Panc1 (cell line): ENCODE results near the gene TBCK.

Source experiments
- POLR2AphosphoS5 ChIP-seq: IDR thresholded peaks from 2 replicates; pipeline ENCODE4 v1.6.1; 2012; ENCODE audit warnings: mild to moderate bottlenecking, low read depth, low read length, moderate library complexity
- SIN3A ChIP-seq: IDR thresholded peaks from 2 replicates; pipeline ENCODE4 v1.6.1; 2012; ENCODE audit warnings: low read depth, mild to moderate bottlenecking, low read length, moderate library complexity, borderline replicate concordance; ENCODE audit not compliant: insufficient read depth
- TF ChIP-seq, protein P1 (sequence below): fragments of 450-650 bp; IDR thresholded peaks from 2 replicates; pipeline ENCODE4 v1.5.1; 2017; ENCODE audit warnings: mild to moderate bottlenecking
- TF ChIP-seq, protein P2 (sequence below), 2 experiments: IDR thresholded peaks; 2 replicates each; pipeline ENCODE4 v1.6.1; 2011 to 2012; ENCODE audit warnings: low read depth in 2 of 2, control low read depth in 1 of 2, low read length in 1 of 2, mild to moderate bottlenecking in 1 of 2, moderate library complexity in 1 of 2; ENCODE audit not compliant: insufficient read depth in 1 of 2

DNA sequence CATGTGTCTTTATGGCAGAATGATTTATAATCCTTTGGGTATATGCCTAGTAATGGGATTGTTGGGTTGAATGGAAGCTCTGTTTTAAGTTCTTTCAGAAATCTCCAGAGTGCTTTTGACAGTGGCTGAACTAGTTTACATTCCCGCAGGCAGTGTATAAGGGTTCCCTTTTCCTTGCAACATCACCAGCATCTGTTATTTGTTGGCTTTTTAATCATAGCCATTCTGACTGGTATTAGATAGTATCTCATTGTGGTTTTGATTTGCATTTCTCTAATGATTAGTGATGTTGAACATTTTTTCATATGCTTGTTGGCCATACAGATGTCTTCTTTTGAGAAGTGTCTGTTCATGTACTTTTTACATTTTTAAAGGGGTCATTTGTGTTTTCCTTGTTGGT lies 129.8 kb downstream of the TBCK start:
- TF ChIP-seq, protein P1, sequence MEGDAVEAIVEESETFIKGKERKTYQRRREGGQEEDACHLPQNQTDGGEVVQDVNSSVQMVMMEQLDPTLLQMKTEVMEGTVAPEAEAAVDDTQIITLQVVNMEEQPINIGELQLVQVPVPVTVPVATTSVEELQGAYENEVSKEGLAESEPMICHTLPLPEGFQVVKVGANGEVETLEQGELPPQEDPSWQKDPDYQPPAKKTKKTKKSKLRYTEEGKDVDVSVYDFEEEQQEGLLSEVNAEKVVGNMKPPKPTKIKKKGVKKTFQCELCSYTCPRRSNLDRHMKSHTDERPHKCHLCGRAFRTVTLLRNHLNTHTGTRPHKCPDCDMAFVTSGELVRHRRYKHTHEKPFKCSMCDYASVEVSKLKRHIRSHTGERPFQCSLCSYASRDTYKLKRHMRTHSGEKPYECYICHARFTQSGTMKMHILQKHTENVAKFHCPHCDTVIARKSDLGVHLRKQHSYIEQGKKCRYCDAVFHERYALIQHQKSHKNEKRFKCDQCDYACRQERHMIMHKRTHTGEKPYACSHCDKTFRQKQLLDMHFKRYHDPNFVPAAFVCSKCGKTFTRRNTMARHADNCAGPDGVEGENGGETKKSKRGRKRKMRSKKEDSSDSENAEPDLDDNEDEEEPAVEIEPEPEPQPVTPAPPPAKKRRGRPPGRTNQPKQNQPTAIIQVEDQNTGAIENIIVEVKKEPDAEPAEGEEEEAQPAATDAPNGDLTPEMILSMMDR: no peak
- TF ChIP-seq SIN3A (no peak), POLR2AphosphoS5 (no peak)
- TF ChIP-seq, protein P2, sequence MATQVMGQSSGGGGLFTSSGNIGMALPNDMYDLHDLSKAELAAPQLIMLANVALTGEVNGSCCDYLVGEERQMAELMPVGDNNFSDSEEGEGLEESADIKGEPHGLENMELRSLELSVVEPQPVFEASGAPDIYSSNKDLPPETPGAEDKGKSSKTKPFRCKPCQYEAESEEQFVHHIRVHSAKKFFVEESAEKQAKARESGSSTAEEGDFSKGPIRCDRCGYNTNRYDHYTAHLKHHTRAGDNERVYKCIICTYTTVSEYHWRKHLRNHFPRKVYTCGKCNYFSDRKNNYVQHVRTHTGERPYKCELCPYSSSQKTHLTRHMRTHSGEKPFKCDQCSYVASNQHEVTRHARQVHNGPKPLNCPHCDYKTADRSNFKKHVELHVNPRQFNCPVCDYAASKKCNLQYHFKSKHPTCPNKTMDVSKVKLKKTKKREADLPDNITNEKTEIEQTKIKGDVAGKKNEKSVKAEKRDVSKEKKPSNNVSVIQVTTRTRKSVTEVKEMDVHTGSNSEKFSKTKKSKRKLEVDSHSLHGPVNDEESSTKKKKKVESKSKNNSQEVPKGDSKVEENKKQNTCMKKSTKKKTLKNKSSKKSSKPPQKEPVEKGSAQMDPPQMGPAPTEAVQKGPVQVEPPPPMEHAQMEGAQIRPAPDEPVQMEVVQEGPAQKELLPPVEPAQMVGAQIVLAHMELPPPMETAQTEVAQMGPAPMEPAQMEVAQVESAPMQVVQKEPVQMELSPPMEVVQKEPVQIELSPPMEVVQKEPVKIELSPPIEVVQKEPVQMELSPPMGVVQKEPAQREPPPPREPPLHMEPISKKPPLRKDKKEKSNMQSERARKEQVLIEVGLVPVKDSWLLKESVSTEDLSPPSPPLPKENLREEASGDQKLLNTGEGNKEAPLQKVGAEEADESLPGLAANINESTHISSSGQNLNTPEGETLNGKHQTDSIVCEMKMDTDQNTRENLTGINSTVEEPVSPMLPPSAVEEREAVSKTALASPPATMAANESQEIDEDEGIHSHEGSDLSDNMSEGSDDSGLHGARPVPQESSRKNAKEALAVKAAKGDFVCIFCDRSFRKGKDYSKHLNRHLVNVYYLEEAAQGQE (IDR thresholded peaks at IDR 0.05; ENCODE audit: insufficient read depth in 1 of 2, low read depth in 2 of 2, low read length in 1 of 2): no peak
